Endothelial cell (in vitro differentiated cells): Measurements from ENCODE around the gene BCL2L15. TPM values are rescaled to one million over a fixed set of nuclear protein-coding genes. Genes with fewer than 3 reads are reported as not detected.

Experiments
- DNase-seq: peaks from one replicate; pipeline ENCODE4 v3.0.0; 2021; ENCODE audit warnings: low spot score
- H3K27ac Mint-ChIP-seq: one replicate; pipeline ENCODE4 v1.8.0; 2021; ENCODE audit warnings: mixed read lengths, inconsistent platforms; ENCODE audit not compliant: unreplicated experiment
- H3K27me3 Mint-ChIP-seq: one replicate; pipeline ENCODE4 v1.8.0; 2021; ENCODE audit warnings: mild to moderate bottlenecking, moderate library complexity, mixed read lengths, inconsistent platforms; ENCODE audit not compliant: unreplicated experiment
- H3K36me3 Mint-ChIP-seq: one replicate; pipeline ENCODE4 v1.8.0; 2021; ENCODE audit warnings: mild to moderate bottlenecking, low read depth, mixed read lengths, inconsistent platforms; ENCODE audit not compliant: unreplicated experiment
- H3K4me1 Mint-ChIP-seq: one replicate; pipeline ENCODE4 v1.8.0; 2021; ENCODE audit warnings: mild to moderate bottlenecking, mixed read lengths, inconsistent platforms; ENCODE audit not compliant: unreplicated experiment
- H3K4me3 Mint-ChIP-seq: one replicate; pipeline ENCODE4 v1.8.0; 2021; ENCODE audit warnings: mild to moderate bottlenecking, mixed read lengths, inconsistent platforms; ENCODE audit not compliant: unreplicated experiment
- H3K9me3 Mint-ChIP-seq: one replicate; pipeline ENCODE4 v1.8.0; 2021; ENCODE audit warnings: mixed read lengths, inconsistent platforms; ENCODE audit not compliant: unreplicated experiment
- total RNA-seq: library from RNA; stranded (reverse); fragmentation: NEBNext Ultra II Directional; extraction: Animal tissue kit (Norgen Biotek cat#: 25700); gene quantifications from one replicate; pipeline ENCODE4 v1.2.1, GENCODE V29; 2021; ENCODE audit not compliant: unreplicated experiment
- TF ChIP-seq, protein P1 (sequence below): fragments of 200-600 bp; sonication (generic); IDR thresholded peaks from one replicate; pipeline ENCODE4 v1.5.0; 2021; ENCODE audit warnings: antibody characterized with exemption; ENCODE audit not compliant: unreplicated experiment

The BCL2L15 gene
- total RNA-seq, 1 donor from 2014 or later, result 0.49 TPM

DNA sequence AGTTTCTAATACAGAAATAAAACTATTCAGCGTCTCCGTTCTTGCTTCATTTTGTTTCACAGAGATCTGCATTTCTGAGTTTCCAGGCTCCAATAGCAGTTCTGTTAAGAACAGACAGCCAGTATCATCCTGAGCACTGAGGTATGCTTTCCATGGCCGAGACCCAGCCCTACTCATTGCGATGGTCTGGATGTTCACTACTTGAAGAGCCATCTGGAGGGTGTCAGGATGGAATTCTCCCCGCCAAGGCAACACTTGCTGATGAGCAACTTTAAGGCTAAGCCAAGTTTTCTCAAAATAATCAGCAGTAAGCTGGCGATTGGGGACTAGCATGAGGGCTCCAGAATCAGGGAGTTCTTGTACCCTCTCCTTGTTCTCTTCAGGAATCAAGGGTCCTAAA, 7.7 kb upstream of the BCL2L15 start:
- Mint-ChIP-seq H3K4me3 (no peak overlapping the region), H3K36me3 (peaks cover 6% of the 10 kb centered on the region), H3K27ac (no peak overlapping the region), H3K9me3 (no peaks in the 10 kb centered on the region), H3K27me3 (no peaks in the 10 kb centered on the region), H3K4me1 (no peaks in the 10 kb centered on the region)
- DNase-seq, result no peak
- TF ChIP-seq, protein P1, sequence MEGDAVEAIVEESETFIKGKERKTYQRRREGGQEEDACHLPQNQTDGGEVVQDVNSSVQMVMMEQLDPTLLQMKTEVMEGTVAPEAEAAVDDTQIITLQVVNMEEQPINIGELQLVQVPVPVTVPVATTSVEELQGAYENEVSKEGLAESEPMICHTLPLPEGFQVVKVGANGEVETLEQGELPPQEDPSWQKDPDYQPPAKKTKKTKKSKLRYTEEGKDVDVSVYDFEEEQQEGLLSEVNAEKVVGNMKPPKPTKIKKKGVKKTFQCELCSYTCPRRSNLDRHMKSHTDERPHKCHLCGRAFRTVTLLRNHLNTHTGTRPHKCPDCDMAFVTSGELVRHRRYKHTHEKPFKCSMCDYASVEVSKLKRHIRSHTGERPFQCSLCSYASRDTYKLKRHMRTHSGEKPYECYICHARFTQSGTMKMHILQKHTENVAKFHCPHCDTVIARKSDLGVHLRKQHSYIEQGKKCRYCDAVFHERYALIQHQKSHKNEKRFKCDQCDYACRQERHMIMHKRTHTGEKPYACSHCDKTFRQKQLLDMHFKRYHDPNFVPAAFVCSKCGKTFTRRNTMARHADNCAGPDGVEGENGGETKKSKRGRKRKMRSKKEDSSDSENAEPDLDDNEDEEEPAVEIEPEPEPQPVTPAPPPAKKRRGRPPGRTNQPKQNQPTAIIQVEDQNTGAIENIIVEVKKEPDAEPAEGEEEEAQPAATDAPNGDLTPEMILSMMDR, result no peak

DNA sequence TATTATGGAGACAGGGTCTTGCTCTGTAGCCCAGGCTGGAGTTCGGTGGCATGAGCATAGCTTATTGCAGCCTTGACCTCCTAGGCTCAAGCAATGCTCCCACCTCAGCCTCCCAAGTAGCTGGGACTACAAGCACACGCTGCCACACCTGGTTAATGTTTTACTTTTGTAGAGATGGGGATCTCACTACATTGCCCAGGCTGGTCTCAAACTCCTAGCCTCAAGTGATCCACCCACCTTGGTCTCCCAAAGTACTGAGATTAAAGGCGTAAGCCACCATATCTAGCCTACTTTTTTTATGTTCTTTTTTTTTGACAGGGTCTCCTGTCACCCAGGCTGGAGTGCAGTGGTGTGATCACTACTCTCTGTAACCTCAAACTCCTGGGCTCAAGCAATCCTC, 5.9 kb upstream of the BCL2L15 start:
- H3K27ac Mint-ChIP-seq, result no peak overlapping the region

DNA sequence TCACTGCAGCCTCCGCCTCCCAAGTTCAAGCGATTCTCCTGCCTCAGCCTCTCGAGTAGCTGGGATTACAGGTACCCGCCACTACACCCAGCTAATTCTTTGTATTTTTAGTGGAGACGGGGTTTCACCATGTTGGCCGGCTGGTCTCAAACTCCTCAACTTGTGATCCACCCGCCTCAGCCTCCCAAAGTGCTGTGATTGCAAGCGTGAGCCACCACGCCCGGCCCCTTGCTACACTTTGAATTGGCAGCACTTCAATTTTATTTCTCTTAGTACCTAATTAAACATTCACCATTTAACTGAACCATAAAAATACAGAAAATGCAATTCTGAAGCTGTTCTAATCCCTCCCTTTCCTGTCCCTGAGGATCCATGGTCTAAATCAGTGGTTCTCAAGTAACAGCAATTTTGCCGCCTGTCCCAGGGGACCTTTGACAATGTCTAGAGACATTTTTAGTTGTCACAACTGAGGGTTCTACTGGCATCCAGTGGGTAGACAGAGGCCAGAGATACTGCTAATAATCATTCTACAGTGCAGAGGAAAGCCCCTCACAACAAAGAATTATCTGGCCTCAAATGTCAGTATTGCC, 4.3 kb upstream of the BCL2L15 start:
- H3K4me3 Mint-ChIP-seq, result no peak overlapping the region
- DNase-seq, result no peak
- H3K9me3 Mint-ChIP-seq, result no peaks in the 10 kb centered on the region
- H3K4me1 Mint-ChIP-seq, result peaks cover 4% of the 10 kb centered on the region
- H3K27ac Mint-ChIP-seq, result no peak overlapping the region
- TF ChIP-seq, protein P1, result no peak
- H3K36me3 Mint-ChIP-seq, result peaks cover 3% of the 10 kb centered on the region
- H3K27me3 Mint-ChIP-seq, result no peaks in the 10 kb centered on the region

More for the DNA sequence above, 5.9 kb upstream of the BCL2L15 start:
- no peaks in the 10 kb centered on the region for H3K4me1 Mint-ChIP-seq
- no peaks in the 10 kb centered on the region for H3K27me3 Mint-ChIP-seq
- DNase-seq, result no peak
- no peaks in the 10 kb centered on the region for H3K9me3 Mint-ChIP-seq
- H3K4me3 Mint-ChIP-seq, result no peak overlapping the region
- peaks cover 3% of the 10 kb centered on the region for H3K36me3 Mint-ChIP-seq
- TF ChIP-seq, protein P1, result no peak

DNA sequence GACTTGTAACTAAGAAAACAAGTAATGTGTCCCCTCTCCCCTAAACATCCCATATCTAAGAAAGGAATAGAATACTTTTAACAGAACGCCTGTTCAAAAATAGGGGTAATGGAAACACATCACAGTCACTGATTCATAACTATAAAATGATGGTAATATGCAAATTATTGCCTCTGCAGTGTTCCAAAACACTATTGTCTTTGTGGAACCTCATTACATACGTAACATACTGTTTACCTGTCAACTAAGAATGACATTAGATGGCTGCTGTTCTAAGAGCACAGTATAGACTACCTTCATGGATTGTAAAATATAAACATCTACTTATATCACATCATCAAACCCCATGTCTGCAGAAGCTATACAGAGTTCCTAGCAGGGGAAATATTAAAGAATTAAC, 3.4 kb upstream of the BCL2L15 start:
- no peak overlapping the region for H3K4me3 Mint-ChIP-seq
- H3K27me3 Mint-ChIP-seq, result no peaks in the 10 kb centered on the region
- TF ChIP-seq, protein P1, result no peak
- H3K36me3 Mint-ChIP-seq, result peaks cover 3% of the 10 kb centered on the region
- DNase-seq, result no peak
- H3K27ac Mint-ChIP-seq, result no peak overlapping the region
- peaks cover 4% of the 10 kb centered on the region for H3K4me1 Mint-ChIP-seq
- no peaks in the 10 kb centered on the region for H3K9me3 Mint-ChIP-seq

DNA sequence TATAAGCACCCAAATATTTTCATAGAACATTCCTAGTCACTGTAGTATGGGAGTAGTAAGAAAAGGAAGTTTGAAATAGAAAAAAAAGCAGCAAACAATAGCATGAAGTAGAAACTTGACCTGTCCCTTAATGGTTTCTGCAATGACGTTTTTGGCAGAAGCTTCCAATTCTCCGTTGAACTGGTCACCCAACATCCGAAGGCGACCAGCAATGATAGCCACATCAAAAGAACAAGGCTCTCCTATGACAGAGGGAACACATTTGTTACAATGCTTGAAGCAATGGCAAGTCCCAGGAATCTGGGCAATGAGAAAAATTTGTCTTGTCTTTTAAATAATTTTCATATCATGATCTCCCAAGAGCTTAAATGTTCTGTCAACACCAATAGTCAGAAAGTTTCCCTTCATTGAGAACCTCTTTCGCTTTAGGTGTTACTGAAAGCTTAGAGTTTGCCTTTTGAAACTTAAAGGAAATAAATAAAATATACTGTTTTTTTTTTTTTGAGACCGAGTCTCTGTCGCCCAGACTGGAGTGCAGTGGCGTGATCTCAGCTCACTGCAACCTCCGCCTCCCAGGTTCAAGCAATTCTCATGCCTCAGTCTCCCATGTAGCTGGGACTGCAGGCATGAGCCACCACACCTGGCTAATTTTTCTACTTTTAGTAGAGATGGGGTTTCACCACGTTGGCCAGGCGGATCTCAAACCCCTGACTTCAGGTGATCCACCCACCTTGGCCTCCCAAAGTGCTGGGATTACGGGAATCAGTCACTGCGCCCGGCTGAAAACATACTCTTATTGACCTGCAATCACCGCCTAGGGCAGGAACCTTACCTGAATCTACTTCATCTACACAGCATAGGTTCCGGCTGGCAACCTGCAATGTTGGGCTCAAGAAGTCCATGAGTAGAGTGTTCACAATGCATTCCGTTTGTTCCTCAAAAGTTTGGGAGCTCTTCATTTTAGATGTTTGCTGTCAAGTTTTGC, 672 bp downstream of the BCL2L15 start:
- Mint-ChIP-seq H3K36me3 (no peaks in the 10 kb centered on the region), H3K9me3 (no peaks in the 10 kb centered on the region), H3K27me3 (no peaks in the 10 kb centered on the region), H3K27ac (no peak overlapping the region), H3K4me3 (no peak overlapping the region), H3K4me1 (peaks cover 4% of the 10 kb centered on the region)
- TF ChIP-seq, protein P1, result no peak
- DNase-seq, result no peak
